A549 (cell line): Measurements from ENCODE around the gene NXPE3. TPM values are rescaled to one million over a fixed set of nuclear protein-coding genes. Genes with fewer than 3 reads are reported as not detected.
"Not testable (repeated sequence)": the region's sequence is repeated elsewhere in the genome, so short reads cannot be mapped to it uniquely, and the experiment has no call there.

Source experiments
- ATAC-seq, 2 experiments: fragments of 200-7000 bp in 1 of 2; fragments of >200 bp in 1 of 2; cut with Nextera tagmentation in 1 of 2; cut with Tn5 transposase in 1 of 2; 3 replicates each; pipeline versions ENCODE4 v1.8.0 to v1.9.1; 2018 to 2020; ENCODE audit warnings: mild to moderate bottlenecking in 1 of 2, moderate library complexity in 1 of 2
- CTCF ChIA-PET: fragments of 300-600 bp; sonication (Branson Sonifier 250); formaldehyde crosslinking; extraction: SDS; loops from one replicate; lab custom pipeline; 2021; ENCODE audit warnings: antibody characterized with exemption, inconsistent platforms; lab: Yijun Ruan, JAX
- POLR2A ChIA-PET: fragments of 350-600 bp; formaldehyde crosslinking; extraction: SDS; loops from one replicate; lab custom pipeline; 2021; ENCODE audit warnings: antibody characterized with exemption, inconsistent platforms; lab: Yijun Ruan, JAX
- DNase-seq, 2 experiments: peaks; one replicate each; pipeline versions ENCODE4 v3.0.0 to v3.0.0-alpha.2; 2011 to 2016; ENCODE audit warnings: low read depth in 1 of 2, low spot score in 1 of 2
- FAIRE-seq: peaks from 2 replicates; lab custom pipeline; 2011; peaks lifted over from hg19 to GRCh38; lab: Jason Lieb, UNC
- H3K27ac ChIP-seq, 2 experiments: fragments of >200 bp; sonication (Bioruptor Twin); formaldehyde crosslinking; 3 replicates each; pipeline ENCODE4 v1.5.1; 2016 to 2017
- H3K4me1 ChIP-seq: fragments of >200 bp; sonication (Bioruptor Twin); formaldehyde crosslinking; 3 replicates; pipeline ENCODE4 v1.6.1; 2016
- H3K4me2 ChIP-seq: fragments of >200 bp; sonication (Bioruptor Twin); formaldehyde crosslinking; 3 replicates; pipeline ENCODE4 v1.6.1; 2016
- H3K4me3 ChIP-seq: fragments of >200 bp; sonication (Bioruptor Twin); formaldehyde crosslinking; 3 replicates; pipeline ENCODE4 v1.5.1; 2016
- H3K9me3 ChIP-seq: fragments of >200 bp; sonication (Bioruptor Twin); formaldehyde crosslinking; 3 replicates; pipeline ENCODE4 v1.6.1; 2016
- CHD2 ChIP-seq: fragments of 150-350 bp; IDR thresholded peaks from 2 replicates; pipeline ENCODE4 v1.6.1; 2014; ENCODE audit warnings: low read length; ENCODE audit not compliant: partially characterized antibody
- ELK1 ChIP-seq: fragments of 150-350 bp; IDR thresholded peaks from 2 replicates; pipeline ENCODE4 v1.6.1; 2014; ENCODE audit warnings: low read depth, mild to moderate bottlenecking, low read length
- FOSB ChIP-seq: fragments of 250-450 bp; sonication (Bioruptor Pico); IDR thresholded peaks from 2 replicates; pipeline ENCODE4 v1.5.0; 2020; ENCODE audit warnings: mild to moderate bottlenecking, moderate library complexity
- FOSL2 ChIP-seq, 2 experiments: fragments of 450-650 bp in 1 of 2; fragments of >200 bp in 1 of 2; sonication (Bioruptor Twin) in 1 of 2; formaldehyde crosslinking; IDR thresholded peaks; 2 replicates each; pipeline versions ENCODE4 v1.5.0 to v1.6.1; 2016 to 2020; ENCODE audit warnings: mild to moderate bottlenecking in 1 of 2, moderate library complexity in 1 of 2
- HOXA7 ChIP-seq: fragments of 250-450 bp; sonication (Bioruptor Pico); IDR thresholded peaks from 2 replicates; pipeline ENCODE4 v1.5.0; 2020; ENCODE audit warnings: mild to moderate bottlenecking, moderate library complexity
- JUN ChIP-seq, 2 experiments: fragments of >200 bp; sonication (Bioruptor Twin); formaldehyde crosslinking; IDR thresholded peaks; 2 replicates in 1 of 2; 3 replicates in 1 of 2; pipeline ENCODE4 v1.6.1; 2016 to 2017
- NPAS2 ChIP-seq: fragments of 250-450 bp; sonication (Bioruptor Pico); IDR thresholded peaks from 2 replicates; pipeline ENCODE4 v1.8.0; 2022; ENCODE audit warnings: mild to moderate bottlenecking, moderate library complexity, borderline replicate concordance
- NR3C1 ChIP-seq: fragments of >200 bp; sonication (Bioruptor Twin); formaldehyde crosslinking; IDR thresholded peaks from 3 replicates; pipeline ENCODE4 v1.6.1; 2017
- POLR2AphosphoS2 ChIP-seq: conservative IDR thresholded peaks from 2 replicates; pipeline ENCODE4 v1.6.1; 2012; ENCODE audit warnings: low read length, improper control_type of control experiment, inconsistent platforms
- TFCP2L1 ChIP-seq: fragments of 250-450 bp; sonication (Bioruptor Pico); IDR thresholded peaks from 2 replicates; pipeline ENCODE4 v1.5.0; 2021; ENCODE audit warnings: mild to moderate bottlenecking
- WGBS: methylation state at CpG from one replicate; pipeline ENCODE4 v1.1.6; 2017; ENCODE audit errors: missing lambda C conversion rate; 5-methylcytosine and 5-hydroxymethylcytosine counted together
- polyA plus RNA-seq, 4 experiments: library from polyadenylated mRNA; depleted of rRNA in 3 of 4; stranded (reverse); fragments of >200 nt; fragmentation: RNase III in 1 of 4; extraction: RNeasy Plus Mini Kit Qiagen cat#74134 plus additional on column Dnase treatment in 1 of 4; gene quantifications; 2 replicates in 3 of 4; 3 replicates in 1 of 4; pipeline ENCODE4 v1.2.3, GENCODE V29; 2011 to 2017
- TF ChIP-seq, protein P1 (sequence below): fragments of 200-600 bp; sonication (generic); IDR thresholded peaks from 2 replicates; pipeline ENCODE4 v1.6.1; 2016; ENCODE audit warnings: antibody characterized with exemption, mild to moderate bottlenecking, moderate library complexity

The NXPE3 gene
- polyA plus RNA-seq, 2 of the 4 experiments (the other 2 are of a cell fraction) = 48.6 to 49.5 TPM

GRCh38 chr3:101861789-101862415, 82.9 kb downstream of the NXPE3 start:
- Histone ChIP-seq H3K4me3 (no peak overlapping the region), H3K27ac (peak overlapping the region in 1 of 2 experiments; percentile 9; a peak in 1 of 6 replicates), H3K4me1 (peaks cover 16% of the 10 kb centered on the region), H3K9me3 (no peaks in the 10 kb centered on the region), H3K4me2 (no peak overlapping the region)
- WGBS = 85% methylated on average over 5 of the region's 5 CpGs
- POLR2A ChIA-PET = interaction anchor here (0.5 to 2.5 kb wide), 5 partner anchors 12 to 363 kb away, joined by 3 to 9 read pairs (median 5); partner anchors contain the start of gene NFKBIZ
- TF ChIP-seq NPAS2 (CRISPR knock-in tag) (no peak), JUN (IDR thresholded peaks at IDR 0.05) (peak in 1 of 2 experiments; percentile 30; a peak in 1 of 5 replicates), CHD2 (no peak), FOSB (CRISPR knock-in tag) (peak; percentile 42; the same call in 1 of the 2 replicates), HOXA7 (CRISPR knock-in tag) (peak; percentile 79), POLR2AphosphoS2 (peak; percentile 85), ELK1 (no peak), TFCP2L1 (CRISPR knock-in tag) (peak; percentile 71; the same call in 1 of the 2 replicates)
- CTCF ChIA-PET = interaction anchor here (1.2 kb wide), 1 partner anchor 9 kb away, joined by 4 read pairs; no protein-coding TSS in a partner anchor
- ATAC-seq (no peak; a peak in 2 of 6 replicates), DNase-seq (no peak), FAIRE-seq (no peak)

- H3K4me2 ChIP-seq = no peak overlapping the region
- WGBS = 78% methylated on average over 3 of the region's 3 CpGs
- H3K27ac ChIP-seq = no peak overlapping the region
- ChIA-PET POLR2A (interaction anchor here (1.0 to 2.5 kb wide), 2 partner anchors 13 to 39 kb away, joined by 3 to 9 read pairs; partner anchors contain the start of gene NFKBIZ), CTCF (interaction anchor here (2.0 kb wide), 1 partner anchor 362 kb away, joined by 5 read pairs; no protein-coding TSS in a partner anchor)
- no peak overlapping the region for H3K4me3 ChIP-seq
- DNase-seq = no peak
- peaks cover 23% of the 10 kb centered on the region for H3K4me1 ChIP-seq
- FAIRE-seq = no peak
- ATAC-seq = peak; percentile 47 to 49; a peak in 5 of 6 replicates
- H3K9me3 ChIP-seq = no peaks in the 10 kb centered on the region
- TF ChIP-seq HOXA7 (CRISPR knock-in tag) (0 out of 2 replicates have a peak, but pooled peaks have one; percentile 17), FOSL2 (IDR thresholded peaks at IDR 0.05) (no peak), FOSL2 (CRISPR knock-in tag; IDR thresholded peaks at IDR 0.05) (0 out of 2 replicates have a peak, but pooled peaks have one; percentile 26), NR3C1 (no peak)
- TF ChIP-seq, protein P1, sequence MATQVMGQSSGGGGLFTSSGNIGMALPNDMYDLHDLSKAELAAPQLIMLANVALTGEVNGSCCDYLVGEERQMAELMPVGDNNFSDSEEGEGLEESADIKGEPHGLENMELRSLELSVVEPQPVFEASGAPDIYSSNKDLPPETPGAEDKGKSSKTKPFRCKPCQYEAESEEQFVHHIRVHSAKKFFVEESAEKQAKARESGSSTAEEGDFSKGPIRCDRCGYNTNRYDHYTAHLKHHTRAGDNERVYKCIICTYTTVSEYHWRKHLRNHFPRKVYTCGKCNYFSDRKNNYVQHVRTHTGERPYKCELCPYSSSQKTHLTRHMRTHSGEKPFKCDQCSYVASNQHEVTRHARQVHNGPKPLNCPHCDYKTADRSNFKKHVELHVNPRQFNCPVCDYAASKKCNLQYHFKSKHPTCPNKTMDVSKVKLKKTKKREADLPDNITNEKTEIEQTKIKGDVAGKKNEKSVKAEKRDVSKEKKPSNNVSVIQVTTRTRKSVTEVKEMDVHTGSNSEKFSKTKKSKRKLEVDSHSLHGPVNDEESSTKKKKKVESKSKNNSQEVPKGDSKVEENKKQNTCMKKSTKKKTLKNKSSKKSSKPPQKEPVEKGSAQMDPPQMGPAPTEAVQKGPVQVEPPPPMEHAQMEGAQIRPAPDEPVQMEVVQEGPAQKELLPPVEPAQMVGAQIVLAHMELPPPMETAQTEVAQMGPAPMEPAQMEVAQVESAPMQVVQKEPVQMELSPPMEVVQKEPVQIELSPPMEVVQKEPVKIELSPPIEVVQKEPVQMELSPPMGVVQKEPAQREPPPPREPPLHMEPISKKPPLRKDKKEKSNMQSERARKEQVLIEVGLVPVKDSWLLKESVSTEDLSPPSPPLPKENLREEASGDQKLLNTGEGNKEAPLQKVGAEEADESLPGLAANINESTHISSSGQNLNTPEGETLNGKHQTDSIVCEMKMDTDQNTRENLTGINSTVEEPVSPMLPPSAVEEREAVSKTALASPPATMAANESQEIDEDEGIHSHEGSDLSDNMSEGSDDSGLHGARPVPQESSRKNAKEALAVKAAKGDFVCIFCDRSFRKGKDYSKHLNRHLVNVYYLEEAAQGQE = no peak; the same call in 1 of the 2 replicates
Observed at GRCh38 chr3:101862416-101863165, 83.6 kb downstream of the NXPE3 start.

- FAIRE-seq, H3K4me3 ChIP-seq, H3K9me3 ChIP-seq, H3K4me2 ChIP-seq, POLR2A ChIA-PET, DNase-seq, ATAC-seq: not testable (repeated sequence)
- Histone ChIP-seq H3K4me1 (peaks cover 46% of the 10 kb centered on the region), H3K27ac (peak overlapping the region in 1 of 2 experiments; percentile 36; a peak in 1 of 6 replicates)
- CTCF ChIA-PET = interaction anchor here (1.0 to 2.0 kb wide), 3 partner anchors 8 to 360 kb away, joined by 3 to 5 read pairs (median 4); no protein-coding TSS in a partner anchor
- 95% methylated on average over 7 of the region's 7 CpGs for WGBS
Observed at GRCh38 chr3:101864926-101865325, 85.9 kb downstream of the NXPE3 start.
